Measurements from ENCODE around the gene SSU72.
"Not testable (repeated sequence)": the region's sequence is repeated elsewhere in the genome, so short reads cannot be mapped to it uniquely, and the experiment has no call there.

The SSU72 gene

DNA sequence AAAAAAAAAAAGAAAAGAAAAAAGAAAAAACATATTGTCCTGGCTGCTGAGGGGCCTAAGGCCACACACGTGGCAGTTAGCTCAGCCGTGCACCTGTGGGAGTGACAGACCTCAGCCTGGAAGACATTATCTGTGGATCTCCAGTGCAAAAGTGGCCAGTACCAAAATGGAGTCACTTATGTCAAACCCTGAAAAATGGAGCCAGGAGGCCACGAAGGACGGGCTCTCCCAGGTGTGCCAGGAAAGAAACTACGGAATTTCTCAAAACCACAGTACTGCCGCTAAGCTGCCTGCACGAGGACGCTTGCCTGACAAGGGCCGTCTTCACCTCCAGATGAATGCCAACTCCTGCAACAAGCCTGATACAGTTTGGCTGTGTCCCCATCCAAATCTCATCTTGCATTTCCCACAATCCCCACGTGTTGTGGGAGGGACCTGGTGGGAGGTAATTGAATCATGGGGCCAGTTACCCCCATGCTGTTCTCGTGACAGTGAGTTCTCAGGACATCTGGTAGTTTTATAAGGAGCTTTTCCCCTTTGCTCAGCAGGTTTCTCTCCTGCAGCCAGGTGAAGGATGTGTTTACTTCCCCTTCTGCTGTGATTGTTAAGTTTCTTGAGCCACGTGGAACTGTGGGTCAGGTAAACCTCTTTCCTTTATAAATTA is 35.3 kb upstream of the SSU72 start:
- DNase-seq, result no peak

DNA sequence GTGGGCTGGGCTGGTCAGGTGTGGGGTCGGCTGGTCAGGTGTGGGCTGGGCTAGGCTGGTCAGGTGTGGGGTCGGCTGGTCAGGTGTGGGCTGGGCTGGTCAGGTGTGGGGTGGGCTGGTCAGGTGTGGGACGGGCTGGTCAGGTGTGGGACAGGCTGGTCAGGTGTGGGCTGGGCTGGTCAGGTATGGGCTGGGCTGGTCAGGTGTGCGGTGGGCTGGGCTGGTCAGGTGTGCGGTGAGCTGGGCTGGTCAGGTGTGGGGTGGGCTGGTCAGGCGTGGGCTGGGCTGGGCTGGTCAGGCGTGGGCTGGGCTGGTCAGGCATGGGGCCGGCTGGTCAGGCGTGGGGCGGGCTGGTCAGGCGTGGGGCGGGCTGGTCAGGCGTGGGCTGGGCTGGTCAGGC is 31.6 kb upstream of the SSU72 start:
- no peak for DNase-seq

DNA sequence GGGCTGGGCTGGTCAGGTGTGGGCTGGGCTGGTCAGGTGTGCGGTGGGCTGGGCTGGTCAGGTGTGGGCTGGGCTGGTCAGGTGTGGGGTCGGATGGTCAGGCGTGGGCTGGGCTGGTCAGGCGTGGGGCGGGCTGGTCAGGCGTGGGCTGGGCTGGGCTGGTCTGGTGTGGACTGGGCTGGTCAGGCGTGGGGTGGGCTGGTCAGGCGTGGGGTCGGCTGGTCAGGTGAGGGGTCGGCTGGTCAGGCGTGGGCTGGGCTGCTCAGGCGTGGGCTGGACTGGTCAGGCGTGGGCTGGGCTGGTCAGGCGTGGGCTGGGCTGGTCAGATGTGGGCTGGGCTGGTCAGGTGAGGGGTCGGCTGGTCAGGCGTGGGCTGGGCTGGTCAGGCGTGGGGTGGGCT is 31.1 kb upstream of the SSU72 start:
- no peak for DNase-seq

DNA sequence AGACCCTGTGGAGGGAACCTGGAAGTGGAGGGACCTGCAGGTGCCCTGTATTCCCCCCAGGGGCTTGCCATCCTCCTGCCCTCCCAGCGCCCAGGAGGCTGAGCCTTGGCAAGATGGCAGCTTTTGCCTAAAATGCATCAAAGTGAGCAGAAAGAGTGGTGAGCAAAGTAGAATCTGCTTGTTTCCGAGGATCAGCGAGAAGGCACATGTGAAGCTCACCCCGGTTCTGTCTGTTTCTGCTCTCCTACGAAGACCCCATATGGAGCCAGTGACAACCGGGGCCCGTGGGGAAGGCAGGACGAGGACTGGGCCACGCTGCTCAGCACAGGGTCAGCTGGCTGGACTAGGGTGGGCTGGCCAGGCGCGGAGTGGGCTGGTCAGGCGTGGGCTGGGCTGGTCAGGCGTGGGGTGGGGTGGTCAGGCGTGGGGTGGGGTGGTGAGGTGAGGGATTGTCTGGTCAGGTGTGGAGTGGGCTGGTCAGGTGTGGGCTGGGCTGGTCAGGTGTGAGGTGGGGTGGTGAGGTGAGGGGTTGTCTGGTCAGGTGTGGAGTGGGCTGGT is 30.4 kb upstream of the SSU72 start:
- no peak for DNase-seq

DNA sequence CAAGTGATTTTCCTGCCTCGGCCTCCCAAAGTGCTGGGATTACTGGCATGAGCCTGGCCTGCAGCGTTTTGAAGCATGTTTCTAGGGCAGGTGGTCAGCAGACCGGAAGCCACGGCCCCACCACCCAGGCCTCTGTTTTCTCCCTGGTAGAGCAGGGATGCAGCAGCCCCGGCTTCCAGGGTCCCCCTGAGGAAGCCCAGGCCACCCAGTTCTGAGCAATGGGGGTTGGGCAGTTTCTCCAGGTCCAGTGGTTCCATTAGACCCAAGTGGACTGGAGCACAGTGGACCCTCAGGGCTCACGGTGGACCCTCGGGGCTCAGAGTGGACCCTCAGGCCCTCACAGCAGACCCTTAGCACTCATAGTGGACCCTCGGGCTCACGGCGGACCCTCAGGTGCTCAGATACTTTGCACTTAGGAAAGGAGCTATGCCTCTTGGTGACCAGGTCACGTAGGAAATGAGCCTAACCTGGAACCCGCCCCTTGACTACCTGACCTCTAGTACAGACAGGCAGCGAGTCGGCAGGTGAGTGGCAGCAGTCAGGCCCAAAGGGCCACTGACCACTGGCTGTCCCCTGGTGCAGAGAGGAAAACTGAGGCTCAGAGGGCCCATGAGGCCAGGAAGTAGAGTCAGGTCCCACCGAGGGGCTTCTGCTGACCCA is 29.8 kb upstream of the SSU72 start:
- DNase-seq, result no peak

DNA sequence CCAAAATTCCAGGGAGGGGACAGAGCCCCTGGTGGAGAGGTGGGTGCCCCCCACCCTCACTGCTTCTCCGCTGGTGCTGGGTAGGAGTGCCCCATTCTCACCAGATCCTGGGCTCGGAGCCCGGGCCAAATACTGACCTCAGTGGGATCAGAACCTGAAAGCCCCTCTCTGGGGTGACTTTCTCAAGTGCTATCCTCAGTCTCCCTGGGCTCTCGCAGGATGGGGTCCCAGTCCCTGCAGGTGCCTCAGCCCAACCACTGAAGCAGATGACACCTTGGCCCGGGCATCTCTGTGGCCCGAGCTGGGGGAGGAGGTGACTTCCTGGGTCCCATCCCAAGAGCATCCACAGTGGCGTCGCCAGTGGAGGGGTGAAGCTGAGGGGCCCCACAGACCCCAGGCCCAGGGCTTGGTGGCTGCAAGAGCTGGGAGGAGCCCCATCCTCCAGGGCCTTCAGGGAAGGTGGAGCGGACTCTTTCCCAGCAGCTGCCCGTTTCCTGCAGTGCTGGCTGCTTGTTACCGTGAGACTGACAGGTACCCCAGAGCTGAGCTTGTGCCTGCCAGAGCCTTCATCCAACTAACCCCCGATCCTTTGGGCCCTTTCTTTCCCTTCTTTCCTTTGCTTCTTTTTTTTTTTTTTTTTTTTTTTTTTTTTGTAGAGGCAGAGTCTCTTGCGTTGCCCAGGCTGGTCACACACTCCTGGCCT is 29.2 kb upstream of the SSU72 start:
- DNase-seq, result no peak

DNA sequence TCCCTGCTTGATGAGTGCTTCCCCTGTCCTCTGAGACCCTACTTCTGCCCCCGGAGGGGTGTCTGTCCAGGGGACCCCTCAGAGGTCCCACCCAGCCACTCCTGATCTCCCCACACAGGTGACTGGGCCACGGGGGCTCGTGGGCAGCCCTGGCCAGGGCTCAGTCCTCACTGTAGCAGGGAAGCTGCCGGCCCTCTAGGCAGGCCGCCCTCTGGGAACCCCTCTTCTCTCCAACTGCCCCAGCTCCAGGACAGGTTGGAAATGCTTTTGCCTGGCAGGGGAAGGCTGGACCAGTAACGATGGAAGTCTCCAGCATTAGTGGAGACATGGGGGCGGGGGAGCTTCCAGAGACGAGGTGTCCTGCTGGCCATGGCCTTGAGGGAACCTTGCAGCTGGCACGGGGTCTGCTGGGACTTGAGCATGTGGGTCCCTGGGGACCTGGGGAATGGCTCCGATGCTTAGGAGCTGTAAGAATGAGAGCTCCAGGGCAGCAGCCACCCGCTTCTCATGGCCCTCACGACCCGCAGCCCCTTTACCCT is 28.4 kb upstream of the SSU72 start:
- DNase-seq, result no peak

DNA sequence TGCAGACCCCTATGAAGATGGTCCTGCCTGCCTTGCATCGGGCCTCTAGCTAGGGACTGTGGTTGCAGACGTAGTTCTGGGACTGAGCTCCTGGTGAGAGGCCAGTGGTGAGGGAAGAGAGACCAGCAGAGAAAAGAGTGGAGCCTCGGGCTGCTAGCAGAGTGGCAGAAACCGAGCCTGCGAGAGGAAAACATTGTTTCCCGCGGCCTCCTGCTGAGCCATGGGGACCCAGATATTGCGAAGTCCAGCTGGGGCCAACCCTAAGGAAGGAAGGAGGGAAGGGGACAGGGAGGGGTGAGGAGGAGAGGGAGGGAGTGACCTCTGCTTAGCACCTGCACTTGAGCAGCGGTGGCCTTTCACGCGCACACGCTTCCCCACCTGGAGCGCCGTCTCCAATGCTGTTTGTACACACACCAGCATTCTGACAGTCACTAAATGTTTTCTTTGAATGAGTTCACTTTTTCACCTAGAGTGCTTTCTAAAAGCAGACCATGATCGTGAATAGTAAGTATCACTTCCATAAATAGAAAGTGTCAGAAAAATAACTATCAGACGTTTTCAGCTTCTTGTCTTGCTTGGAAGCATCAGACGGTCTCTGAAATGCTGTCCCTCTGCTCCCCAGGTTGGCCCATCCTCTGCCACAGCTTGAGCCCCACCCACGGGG is 27.8 kb upstream of the SSU72 start:
- no peak for DNase-seq

DNA sequence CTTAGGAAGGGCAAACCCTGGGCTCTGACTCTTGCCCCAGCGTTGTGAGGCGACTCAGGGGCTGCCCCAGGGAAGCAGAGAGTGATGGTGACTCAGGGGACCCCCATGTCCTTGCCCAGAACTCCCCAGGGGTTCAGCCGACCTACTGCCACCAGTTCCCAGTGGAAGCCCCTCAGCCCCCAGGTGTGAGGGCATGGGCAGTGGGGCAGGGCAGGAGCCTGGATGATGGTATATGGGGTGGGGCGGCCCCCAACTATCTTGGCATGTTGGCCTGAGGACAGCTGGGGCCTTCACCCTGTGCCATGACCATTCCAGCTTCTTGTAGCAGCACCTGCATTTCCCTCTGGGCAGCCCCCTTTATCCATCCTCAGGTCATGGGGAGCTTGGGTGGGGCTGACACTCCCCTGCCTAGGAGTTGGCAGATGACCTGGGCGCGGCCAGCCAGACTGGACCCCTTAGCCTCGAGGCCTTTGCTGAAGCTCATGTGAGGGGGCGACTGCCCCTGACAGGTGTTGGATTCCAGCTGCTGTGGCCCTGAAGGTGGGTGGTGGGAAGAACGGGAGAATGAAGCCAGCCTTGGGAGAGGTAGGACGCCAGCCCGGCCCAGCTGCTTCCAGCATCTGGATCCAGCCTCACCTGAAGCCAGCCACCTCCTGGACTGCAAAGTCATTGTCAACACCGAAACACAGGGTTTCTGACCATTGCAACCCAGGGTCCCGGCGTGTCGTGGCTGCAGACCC is 27.1 kb upstream of the SSU72 start:
- no peak for DNase-seq

DNA sequence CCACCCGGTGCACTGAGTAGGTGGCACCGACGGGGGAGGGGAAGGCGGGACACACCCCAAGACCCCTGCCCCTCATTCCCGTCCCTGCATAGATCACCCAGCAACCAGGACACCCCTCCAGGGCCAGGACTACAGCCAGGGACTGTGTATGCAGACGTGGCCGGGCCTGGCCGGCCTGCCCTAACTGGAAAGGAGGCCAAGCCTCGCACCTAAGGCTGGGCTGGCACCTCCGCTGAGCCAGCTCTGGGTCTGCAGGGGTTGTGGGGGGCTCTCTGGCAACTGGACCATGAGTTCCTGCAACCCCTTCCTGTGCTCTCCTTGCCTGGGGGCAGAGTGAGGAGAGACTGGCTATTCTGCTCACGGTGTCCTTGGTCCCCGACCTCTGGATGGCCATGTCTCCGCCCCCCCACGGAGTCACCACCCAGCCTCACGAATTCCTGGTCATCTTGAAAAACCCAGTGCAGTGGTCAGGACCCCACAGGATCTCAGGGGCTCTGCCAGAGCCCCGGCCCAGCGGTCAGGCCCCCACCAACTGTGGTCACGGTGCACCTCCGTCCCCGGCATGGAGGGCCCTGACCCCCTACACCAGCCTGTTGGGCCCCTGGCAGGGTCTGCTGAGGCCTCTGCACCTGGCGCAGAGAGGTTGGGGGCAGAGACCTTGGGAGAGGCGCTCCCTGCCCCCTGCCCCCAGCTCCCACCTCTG is 26.3 kb upstream of the SSU72 start:
- DNase-seq, result no peak

DNA sequence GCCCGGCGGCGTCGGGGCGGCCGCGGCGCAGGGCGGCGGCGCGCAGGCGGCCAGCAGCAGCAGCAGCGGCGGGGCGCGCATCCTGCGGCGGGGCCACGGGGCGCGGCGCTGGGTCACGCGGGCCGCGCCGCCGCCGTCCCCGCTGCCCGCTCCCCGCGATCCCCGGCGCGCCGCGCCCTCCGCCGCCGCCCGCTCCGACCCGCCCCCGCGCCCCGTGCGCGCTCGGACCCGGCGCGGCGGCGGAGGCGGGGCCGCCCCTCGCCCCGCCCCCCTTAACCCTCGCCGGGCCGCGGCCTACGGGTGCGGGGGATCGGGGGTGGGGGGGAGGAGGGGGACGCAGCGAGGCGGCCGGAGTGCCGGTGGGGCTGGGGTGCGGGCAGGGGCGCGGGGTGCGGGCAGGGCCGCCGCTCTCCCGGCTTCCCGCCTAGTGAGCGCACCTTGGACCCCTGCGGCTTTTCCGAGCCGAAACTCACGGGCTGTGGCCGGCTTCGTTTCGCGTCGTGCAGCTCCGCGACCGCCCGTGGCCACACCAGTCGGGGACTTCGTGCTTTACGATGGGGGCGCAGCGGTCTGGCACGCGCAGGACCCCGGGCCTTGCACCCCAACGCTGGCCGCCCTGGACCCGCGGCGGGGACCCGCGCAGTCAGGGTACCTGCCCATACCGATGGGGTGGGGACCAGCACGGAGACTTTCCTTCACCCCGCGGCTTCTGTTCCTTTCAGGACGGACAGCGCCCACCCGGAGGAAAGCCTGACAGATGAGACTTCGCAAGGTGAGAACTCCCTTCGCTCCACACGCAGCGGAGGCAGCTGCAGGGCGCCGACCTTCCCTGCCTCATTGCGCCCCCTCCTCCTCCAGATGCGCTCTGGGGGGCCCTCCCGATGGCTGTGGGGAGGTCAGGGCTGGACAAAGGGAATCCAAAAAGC is 25.5 kb upstream of the SSU72 start, which contains the start of gene FNDC10:
Gene FNDC10 (minus strand): TSS at position 201 of the 926 bp plus-strand sequence. CDS start 120 bp downstream, at position 81.
- DNase-seq, result no peak

DNA sequence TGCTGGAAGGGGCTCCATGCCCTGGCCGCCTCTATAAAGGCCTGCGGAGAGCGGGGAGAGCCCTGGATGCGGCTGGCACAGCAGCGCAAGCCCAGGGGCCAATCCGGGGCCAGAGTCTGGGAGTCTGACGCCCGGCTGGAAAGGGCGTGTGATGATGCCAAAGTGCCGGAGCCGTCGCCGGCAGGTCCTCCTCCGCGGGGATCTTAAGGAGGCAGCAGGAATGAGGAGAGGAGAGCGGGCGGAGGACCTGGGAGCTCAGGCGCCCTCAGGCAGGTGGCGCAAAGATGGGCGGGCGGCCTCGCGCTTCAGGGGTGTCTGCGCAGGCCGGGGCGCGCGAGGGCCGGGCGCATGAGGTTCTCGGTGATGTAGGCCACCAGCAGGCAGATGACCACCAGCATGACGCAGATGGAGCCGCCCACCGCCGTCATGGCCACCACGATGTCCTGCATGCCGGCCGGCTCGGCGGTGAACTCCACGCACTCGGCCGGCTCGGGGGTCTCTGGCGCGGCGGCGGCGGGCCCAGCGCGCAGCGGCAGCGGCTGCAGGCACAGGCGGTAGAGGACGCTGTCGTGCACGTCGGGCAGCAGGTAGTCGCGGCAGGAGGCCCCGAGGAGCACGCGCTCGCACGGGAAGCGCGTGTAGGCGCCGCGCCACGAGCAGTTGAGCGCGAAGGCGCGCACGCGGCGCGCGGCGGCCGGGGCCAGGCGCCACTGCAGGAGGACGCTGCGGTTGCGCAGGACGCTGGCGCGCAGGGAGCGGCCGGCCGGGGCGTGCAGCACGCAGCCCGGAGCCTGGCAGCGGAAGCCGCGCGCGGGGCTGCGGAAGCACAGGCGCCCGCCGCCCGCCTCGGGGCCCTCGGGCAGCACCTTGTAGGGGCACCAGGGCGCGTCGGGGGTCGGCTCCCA is 24.6 kb upstream of the SSU72 start:
- DNase-seq, result no peak

DNA sequence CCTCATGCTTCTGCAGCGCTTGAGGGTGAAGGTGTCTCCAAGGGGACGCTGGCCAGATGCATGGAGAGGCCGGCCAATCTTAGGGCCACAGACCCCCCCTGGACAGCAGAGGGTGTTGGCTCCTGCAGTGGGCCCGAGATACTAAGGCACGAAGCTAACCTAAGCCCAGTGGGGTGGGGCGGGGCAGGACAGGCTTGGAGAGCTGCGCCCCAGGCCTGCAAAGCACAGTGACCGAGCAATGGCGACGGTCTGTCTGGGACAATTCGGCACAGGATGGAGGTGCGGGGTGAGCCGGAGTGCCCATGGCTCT is 24.0 kb upstream of the SSU72 start:
- DNase-seq, result no peak

DNA sequence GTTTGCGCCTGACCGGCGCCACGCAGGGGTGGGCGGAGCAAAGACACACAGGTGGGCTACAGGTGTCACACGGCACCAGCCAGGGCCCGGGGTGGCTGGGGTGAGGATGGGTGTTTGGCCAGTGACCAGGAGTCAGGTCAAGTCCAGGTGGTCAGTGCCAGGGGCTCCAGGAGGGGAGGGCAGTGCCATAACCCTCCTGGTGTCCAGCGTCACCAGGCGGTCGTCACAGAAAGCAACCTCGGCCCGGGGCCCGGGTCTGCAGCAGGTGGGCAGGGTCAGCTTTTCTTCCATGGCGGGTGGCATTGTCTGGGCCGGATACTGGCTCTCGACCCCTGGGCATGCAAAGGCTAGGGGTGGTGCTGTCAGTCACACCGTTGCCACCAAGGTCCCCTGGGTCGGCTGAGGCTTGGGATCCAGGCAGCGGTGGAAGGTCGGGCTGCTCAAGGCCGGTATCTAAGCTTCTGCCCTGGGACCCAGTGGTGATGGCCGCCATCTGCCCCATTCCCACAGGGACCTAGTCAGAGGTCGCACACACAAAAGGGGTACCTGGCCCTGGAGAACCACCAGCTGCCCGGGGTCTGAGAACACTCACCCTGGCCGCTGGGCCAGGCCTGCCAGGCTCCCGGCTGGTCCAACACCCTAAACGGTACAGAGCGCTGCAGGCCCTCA is 23.5 kb upstream of the SSU72 start:
- DNase-seq, result no peak

DNA sequence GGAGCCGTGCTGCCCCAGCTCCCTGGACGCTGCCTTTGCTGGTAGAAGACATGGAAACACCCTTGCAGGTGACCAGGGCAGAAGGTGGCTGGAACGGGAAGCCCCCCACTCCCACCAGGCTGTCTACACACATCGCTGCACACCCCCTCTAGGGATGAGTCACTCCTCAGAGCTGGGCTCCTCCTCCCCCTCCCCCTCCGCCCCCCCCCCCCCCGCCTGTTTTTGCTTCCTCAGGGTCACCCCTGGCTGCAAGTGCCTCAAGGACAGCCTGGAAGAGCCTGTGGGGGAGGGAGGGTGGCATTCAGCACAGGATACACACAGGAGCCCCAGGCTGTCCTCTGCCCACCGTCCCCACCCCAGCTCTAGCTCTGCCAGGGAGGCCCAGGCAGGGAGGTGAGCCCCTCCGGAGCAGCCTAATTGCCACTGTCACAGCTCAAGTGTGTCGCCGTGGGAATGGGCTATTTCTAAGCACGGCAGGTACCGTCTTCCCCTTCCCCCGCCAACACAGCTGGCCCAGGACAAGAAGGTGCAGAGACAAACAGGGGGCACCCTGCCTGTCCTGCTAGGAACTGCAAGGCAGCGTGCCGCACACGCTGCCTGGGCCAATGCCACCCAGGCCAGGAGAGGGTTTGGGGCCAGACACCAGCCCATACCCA is 22.7 kb upstream of the SSU72 start:
- no peak for DNase-seq

DNA sequence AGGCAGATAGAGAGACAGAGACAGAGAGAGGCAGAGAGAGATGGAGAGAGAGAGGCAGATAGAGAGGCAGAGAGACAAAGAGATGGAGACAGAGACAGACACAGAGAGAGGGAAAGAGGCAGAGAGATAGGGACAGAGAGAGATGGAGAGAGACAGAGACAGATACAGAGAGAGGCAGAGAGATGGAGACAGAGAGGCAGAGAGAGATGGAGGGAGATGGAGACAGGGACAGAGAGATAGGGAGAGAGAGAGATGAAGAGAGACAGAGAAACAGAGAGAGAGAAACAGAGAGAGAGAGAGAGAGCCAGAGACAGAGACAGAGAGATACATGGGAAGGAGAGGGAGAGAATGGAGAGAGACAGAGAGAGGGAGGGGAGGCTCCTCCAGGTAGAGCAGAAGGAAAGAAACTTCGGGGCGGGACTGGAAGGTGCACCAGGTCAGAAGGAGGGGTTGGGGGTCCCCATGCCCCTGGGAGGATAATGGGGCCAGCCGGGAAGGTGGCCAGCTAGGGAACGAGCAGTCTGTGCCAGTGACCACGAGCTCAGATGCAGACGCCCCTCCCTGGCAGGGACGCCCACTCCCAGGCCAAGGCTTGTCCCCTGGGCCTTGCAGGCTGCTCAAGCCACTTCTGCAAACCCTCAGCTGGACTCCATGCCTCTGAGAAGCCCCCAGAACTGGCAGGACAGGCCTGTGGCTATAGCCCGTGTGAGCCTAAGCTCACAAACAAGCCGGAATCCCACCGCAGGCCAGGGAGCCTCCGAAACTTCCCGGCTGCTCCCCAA is 22.0 kb upstream of the SSU72 start:
- no peak for DNase-seq

DNA sequence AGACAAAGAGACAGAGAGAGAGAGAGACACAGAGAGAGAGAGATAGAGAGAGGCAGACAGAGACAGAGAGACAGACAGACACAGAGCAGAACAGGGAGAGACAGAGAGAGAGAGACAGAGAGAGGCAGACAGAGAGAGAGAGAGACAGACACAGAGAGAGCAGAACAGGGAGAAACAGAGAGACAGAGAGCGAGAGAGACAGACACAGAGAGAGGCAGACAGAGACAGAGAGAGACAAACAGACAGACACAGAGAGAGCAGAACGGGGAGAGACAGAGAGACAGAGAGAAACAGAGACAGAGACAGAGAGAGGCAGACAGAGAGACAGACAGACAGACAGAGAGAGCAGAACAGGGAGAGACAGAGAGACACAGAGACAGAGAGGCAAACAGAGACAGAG is 20.7 kb upstream of the SSU72 start:
- DNase-seq, result not testable (repeated sequence)
